Adrenal gland (tissue), 5 donors: ENCODE measurements around the gene SMIM43.

ENCODE experiments used
- CTCF ChIP-seq, 6 experiments: fragments of 450-650 bp in 4 of 6; fragments of 200-600 bp in 2 of 6; sonication (generic) in 1 of 6; IDR thresholded peaks; 1 replicate in 5 of 6; 2 replicates in 1 of 6; pipeline versions ENCODE4 v1.5.1 to v1.8.0; 2016 to 2021; ENCODE audit warnings: antibody characterized with exemption in 6 of 6, mild to moderate bottlenecking in 2 of 6, moderate library complexity in 1 of 6
- POLR2A ChIP-seq, 2 donors: fragments of 450-650 bp; IDR thresholded peaks; one replicate each; pipeline ENCODE4 v1.6.1; 2017; ENCODE audit warnings: antibody characterized with exemption in 2 of 2, mild to moderate bottlenecking in 2 of 2, moderate library complexity in 1 of 2
- donor health status: DM: no; HTN: no; CAD: no.

- TF ChIP-seq CTCF (IDR thresholded peaks at IDR 0.05) (no peak), POLR2A (IDR thresholded peaks at IDR 0.05) (no peak)
Measured at GRCh38 chr4:121728798-121729226, 36.2 kb downstream of the SMIM43 start.
